HepG2 (cell line): ENCODE data around the gene NT5C1A.

Source experiments
- CTCF ChIP-seq: sonication (generic); formaldehyde crosslinking; IDR thresholded peaks from 2 replicates; pipeline ENCODE4 v1.5.0; 2020; ENCODE audit warnings: mild to moderate bottlenecking, missing genetic modification reagents, moderate library complexity
- EZH2 ChIP-seq: conservative IDR thresholded peaks from 2 replicates; pipeline ENCODE4 v1.6.1; 2012; ENCODE audit warnings: mild to moderate bottlenecking, low read depth, low read length, moderate library complexity
- HNRNPL ChIP-seq: fragments of 200-400 bp; formaldehyde crosslinking; IDR thresholded peaks from 2 replicates; pipeline ENCODE4 v1.6.1; 2017; ENCODE audit warnings: mild to moderate bottlenecking, low read depth, low read length
- MAFK ChIP-seq, 2 experiments: IDR thresholded peaks in 1 of 2; conservative IDR thresholded peaks in 1 of 2; 2 replicates each; pipeline ENCODE4 v1.6.1; 2011; ENCODE audit warnings: improper control_type of control experiment in 2 of 2, low read length in 2 of 2
- PCBP1 ChIP-seq: fragments of 200-400 bp; formaldehyde crosslinking; IDR thresholded peaks from 2 replicates; pipeline ENCODE4 v1.6.1; 2017; ENCODE audit warnings: mild to moderate bottlenecking, low read depth, low read length, borderline replicate concordance
- POLR2AphosphoS5 ChIP-seq: IDR thresholded peaks from 2 replicates; pipeline ENCODE4 v1.6.1; 2012; ENCODE audit warnings: low read depth, low read length
- SIN3A ChIP-seq: IDR thresholded peaks from 2 replicates; pipeline ENCODE4 v1.6.1; 2011; ENCODE audit warnings: low read depth, mild to moderate bottlenecking, control low read depth, low read length, borderline replicate concordance
- SP1 ChIP-seq, 2 experiments: fragments of 450-650 bp in 1 of 2; sonication (generic) in 1 of 2; formaldehyde crosslinking in 1 of 2; IDR thresholded peaks; 2 replicates each; pipeline versions ENCODE4 v1.4.0 to v1.6.1; 2016 to 2020; ENCODE audit warnings: missing genetic modification reagents in 1 of 2
- TAF15 ChIP-seq: fragments of 200-400 bp; formaldehyde crosslinking; IDR thresholded peaks from one replicate; pipeline ENCODE4 v1.6.1; 2018; ENCODE audit warnings: mild to moderate bottlenecking, low read depth, low read length; ENCODE audit not compliant: poor library complexity, severe bottlenecking
- ZBTB43 ChIP-seq: sonication (generic); formaldehyde crosslinking; conservative IDR thresholded peaks from 2 replicates; pipeline ENCODE4 v1.4.0; 2020; ENCODE audit warnings: missing genetic modification reagents

- TF ChIP-seq ZBTB43 (CRISPR knock-in tag) (no peak), HNRNPL (no peak), SP1 (IDR thresholded peaks at IDR 0.05) (no peak), SP1 (CRISPR knock-in tag; IDR thresholded peaks at IDR 0.05) (0 out of 2 replicates have a peak, but pooled peaks have one; percentile 17), CTCF (CRISPR knock-in tag) (no peak), SIN3A (no peak), MAFK (conservative IDR thresholded peaks at IDR 0.05 in 1 of 2, IDR thresholded peaks at IDR 0.05 in 1 of 2; ENCODE audit: low read length in 2 of 2) (no peak), PCBP1 (no peak), POLR2AphosphoS5 (no peak), TAF15 (no peak), EZH2 (0 out of 2 replicates have a peak, but pooled peaks have one; percentile 15)
Observed at GRCh38 chr1:39691383-39692151, 19.7 kb upstream of the NT5C1A start, which contains the start of gene HPCAL4.
